ENCODE measurements around the gene TXLNB. TPM values are rescaled to one million over a fixed set of nuclear protein-coding genes. Genes with fewer than 3 reads are reported as not detected.

The TXLNB gene
- 0.04 TPM in 1 of 2 replicates, not detected in the other for total RNA-seq (2014; rRNA removed; shearing (Covaris generic))

GRCh38 chr6:139291813-139292619 lies at the start of gene TXLNB:
Gene TXLNB, minus strand, starts transcription at chr6:139291998. Its CDS starts 3,099 bp downstream, at chr6:139288899.

Other genes with a start within 250 kb of the TXLNB start
- 7.0 and 7.9 TPM in 2 replicates for gene HECA, start 156.9 kb downstream of the TXLNB start, total RNA-seq (2014; rRNA removed; shearing (Covaris generic))
- 47.5 and 51.6 TPM in 2 replicates for gene CITED2, start 82.7 kb upstream of the TXLNB start, total RNA-seq (2014; rRNA removed; shearing (Covaris generic))

Data from A375 (cell line).